WTC11 (cell line): ENCODE measurements around the gene ADAM19. TPM values are rescaled to one million over a fixed set of nuclear protein-coding genes. Genes with fewer than 3 reads are reported as not detected.

ENCODE experiments used
- ATAC-seq: fragments of 200-7000 bp; cut with Tn5 transposase; 2 replicates; pipeline ENCODE4 v1.10.0; 2021; ENCODE audit warnings: mild to moderate bottlenecking, moderate library complexity
- CTCF ChIA-PET: fragments of 300-600 bp; sonication (Branson Sonifier 250); formaldehyde crosslinking; loops from one replicate; lab custom pipeline; 2021; ENCODE audit warnings: antibody characterized with exemption; lab: Charles Lee
- POLR2A ChIA-PET: fragments of 350-600 bp; sonication (Branson Sonifier 250); formaldehyde crosslinking; loops from one replicate; lab custom pipeline; 2021; ENCODE audit warnings: antibody characterized with exemption; lab: Charles Lee
- DNase-seq: peaks from one replicate; pipeline ENCODE4 v3.0.0; 2021; ENCODE audit warnings: low spot score
- H3K27ac Mint-ChIP-seq: 2 replicates; pipeline ENCODE4 v1.8.0; 2021; ENCODE audit warnings: mixed read lengths
- H3K27me3 Mint-ChIP-seq: 2 replicates; pipeline ENCODE4 v1.8.0; 2021; ENCODE audit warnings: low read depth, mild to moderate bottlenecking, moderate library complexity, mixed read lengths
- H3K36me3 Mint-ChIP-seq: 2 replicates; pipeline ENCODE4 v1.8.0; 2021; ENCODE audit warnings: mixed read lengths
- H3K4me1 Mint-ChIP-seq: 2 replicates; pipeline ENCODE4 v1.8.0; 2022; ENCODE audit warnings: mixed read lengths
- H3K4me3 Mint-ChIP-seq: 2 replicates; pipeline ENCODE4 v1.8.0; 2021; ENCODE audit warnings: mild to moderate bottlenecking, moderate library complexity, mixed read lengths
- H3K9me3 Mint-ChIP-seq: 2 replicates; pipeline ENCODE4 v1.8.0; 2021; ENCODE audit warnings: mixed read lengths
- ELF4 ChIP-seq: sonication (generic); formaldehyde crosslinking; IDR thresholded peaks from 2 replicates; pipeline ENCODE4 v1.8.1; 2022; ENCODE audit warnings: low read depth, mild to moderate bottlenecking, moderate library complexity, missing genetic modification reagents
- FOXJ3 ChIP-seq: sonication (generic); formaldehyde crosslinking; IDR thresholded peaks from 2 replicates; pipeline ENCODE4 v1.9.0; 2021; ENCODE audit warnings: missing genetic modification reagents, mild to moderate bottlenecking, borderline replicate concordance
- GTF2I ChIP-seq: fragments of 250-450 bp; sonication (Bioruptor Pico); conservative IDR thresholded peaks from 2 replicates; pipeline ENCODE4 v1.4.0; 2021; ENCODE audit warnings: mild to moderate bottlenecking
- HMGA2 ChIP-seq: fragments of 250-450 bp; sonication (Bioruptor Pico); IDR thresholded peaks from 2 replicates; pipeline ENCODE4 v1.4.0; 2021; ENCODE audit warnings: mild to moderate bottlenecking, moderate library complexity
- IRF2 ChIP-seq: sonication (generic); formaldehyde crosslinking; IDR thresholded peaks from 2 replicates; pipeline ENCODE4 v1.8.0; 2022; ENCODE audit warnings: low read depth, missing genetic modification reagents, borderline replicate concordance
- KAT7 ChIP-seq: sonication (generic); formaldehyde crosslinking; IDR thresholded peaks from 2 replicates; pipeline ENCODE4 v1.8.1; 2023; ENCODE audit warnings: missing genetic modification reagents, mild to moderate bottlenecking, borderline replicate concordance
- NFE2L1 ChIP-seq: sonication (generic); formaldehyde crosslinking; IDR thresholded peaks from 2 replicates; pipeline ENCODE4 v1.8.1; 2023; ENCODE audit warnings: missing genetic modification reagents
- NFYB ChIP-seq: sonication (generic); formaldehyde crosslinking; conservative IDR thresholded peaks from 2 replicates; pipeline ENCODE4 v1.8.0; 2022; ENCODE audit warnings: low read depth, missing genetic modification reagents
- NR1H2 ChIP-seq: sonication (generic); formaldehyde crosslinking; IDR thresholded peaks from 2 replicates; pipeline ENCODE4 v1.9.0; 2021; ENCODE audit warnings: mild to moderate bottlenecking, moderate library complexity, missing genetic modification reagents
- NR3C1 ChIP-seq: sonication (generic); formaldehyde crosslinking; conservative IDR thresholded peaks from 2 replicates; pipeline ENCODE4 v1.8.1; 2023; ENCODE audit warnings: low read depth, mild to moderate bottlenecking, missing genetic modification reagents
- SMAD3 ChIP-seq: sonication (generic); formaldehyde crosslinking; IDR thresholded peaks from 2 replicates; pipeline ENCODE4 v1.8.0; 2022; ENCODE audit warnings: missing genetic modification reagents, mild to moderate bottlenecking, borderline replicate concordance
- SP1 ChIP-seq: sonication (generic); formaldehyde crosslinking; conservative IDR thresholded peaks from 2 replicates; pipeline ENCODE4 v1.8.1; 2022; ENCODE audit warnings: missing genetic modification reagents
- TCF7 ChIP-seq: sonication (generic); formaldehyde crosslinking; IDR thresholded peaks from 2 replicates; pipeline ENCODE4 v1.8.0; 2022; ENCODE audit warnings: mild to moderate bottlenecking, low read depth, missing genetic modification reagents, moderate library complexity
- TEAD1 ChIP-seq: sonication (generic); formaldehyde crosslinking; IDR thresholded peaks from 2 replicates; pipeline ENCODE4 v1.8.0; 2022; ENCODE audit warnings: mild to moderate bottlenecking, missing genetic modification reagents
- TEAD4 ChIP-seq: sonication (generic); formaldehyde crosslinking; IDR thresholded peaks from 2 replicates; pipeline ENCODE4 v1.8.0; 2022; ENCODE audit warnings: mild to moderate bottlenecking, missing genetic modification reagents
- ZNF232 ChIP-seq: sonication (generic); formaldehyde crosslinking; IDR thresholded peaks from 2 replicates; pipeline ENCODE4 v1.8.0; 2022; ENCODE audit warnings: mild to moderate bottlenecking, missing genetic modification reagents
- total RNA-seq: library from RNA; stranded (reverse); gene quantifications from 3 replicates; pipeline ENCODE4 v1.2.3, GENCODE V29; 2021
- TF ChIP-seq, protein P1 (sequence below): sonication (generic); formaldehyde crosslinking; IDR thresholded peaks from 2 replicates; pipeline ENCODE4 v1.8.0; 2022; ENCODE audit warnings: mild to moderate bottlenecking, missing genetic modification reagents
- TF ChIP-seq, protein P2 (sequence below): sonication (generic); formaldehyde crosslinking; IDR thresholded peaks from 2 replicates; pipeline ENCODE4 v1.8.1; 2023; ENCODE audit warnings: mild to moderate bottlenecking, missing genetic modification reagents
- TF ChIP-seq, protein P3 (sequence below): fragments of 250-450 bp; sonication (Bioruptor Pico); IDR thresholded peaks from 2 replicates; pipeline ENCODE4 v1.9.0; 2021; ENCODE audit warnings: mild to moderate bottlenecking, borderline replicate concordance
- TF ChIP-seq, protein P4 (sequence below): sonication (generic); formaldehyde crosslinking; IDR thresholded peaks from 2 replicates; pipeline ENCODE4 v1.8.0; 2022; ENCODE audit warnings: missing genetic modification reagents
- TF ChIP-seq, protein P5 (sequence below): fragments of 250-450 bp; sonication (Bioruptor Pico); IDR thresholded peaks from 2 replicates; pipeline ENCODE4 v2.1.2; 2022; ENCODE audit warnings: mild to moderate bottlenecking, moderate library complexity
- TF ChIP-seq, protein P6 (sequence below): sonication (generic); formaldehyde crosslinking; IDR thresholded peaks from 2 replicates; pipeline ENCODE4 v1.8.1; 2022; ENCODE audit warnings: mild to moderate bottlenecking, moderate library complexity, missing genetic modification reagents

ADAM19 gene
- total RNA-seq, 1 experiment from 2014 or later = 28.6 TPM

DNA sequence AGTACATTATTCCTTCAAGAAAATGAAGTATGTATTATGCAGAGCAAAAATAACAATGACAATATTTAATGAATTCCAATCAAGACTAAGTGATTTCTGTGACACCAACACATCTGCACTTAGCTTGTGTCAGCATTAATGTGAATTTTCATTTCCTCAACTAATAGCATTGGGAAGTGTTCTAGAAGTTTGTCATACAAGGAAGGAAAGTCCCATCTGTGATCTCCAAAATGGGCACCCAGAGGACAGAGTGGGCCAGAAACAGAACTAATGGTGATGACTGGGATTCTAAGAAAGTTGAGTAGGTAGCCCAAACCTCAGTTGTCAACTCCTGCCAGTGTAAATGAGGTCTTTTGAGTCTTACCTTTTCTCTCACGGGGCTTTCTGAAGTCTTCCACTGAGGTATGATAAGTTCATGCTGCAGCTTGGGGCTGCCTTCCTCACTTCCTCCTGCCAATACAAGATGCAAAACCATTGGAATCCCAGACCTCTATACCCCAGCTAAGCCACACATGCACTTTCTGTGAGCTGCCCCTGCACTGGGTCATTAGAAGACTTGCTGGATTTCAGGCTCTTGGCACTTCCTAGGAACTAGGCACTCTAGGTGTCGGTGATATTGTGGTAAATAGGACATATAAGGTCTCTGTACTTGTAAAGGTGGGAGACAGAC, 4.9 kb downstream of the ADAM19 start:
- DNase-seq (no peak), ATAC-seq (no peak)
- H3K4me1 Mint-ChIP-seq = peaks cover 25% of the 10 kb centered on the region
- no peaks in the 10 kb centered on the region; the same call in 1 of the 2 replicates for H3K9me3 Mint-ChIP-seq
- ChIA-PET POLR2A (no interaction called here), CTCF (interaction anchor here (1.2 kb wide), 1 partner anchor 172 kb away, joined by 3 read pairs; the partner anchor contains the start of gene LSM11)
- peaks cover 5% of the 10 kb centered on the region for H3K36me3 Mint-ChIP-seq
- no peak for TF ChIP-seq SMAD3 (CRISPR knock-in tag)
- TF ChIP-seq TEAD4 (CRISPR knock-in tag) = no peak
- TF ChIP-seq, protein P1, sequence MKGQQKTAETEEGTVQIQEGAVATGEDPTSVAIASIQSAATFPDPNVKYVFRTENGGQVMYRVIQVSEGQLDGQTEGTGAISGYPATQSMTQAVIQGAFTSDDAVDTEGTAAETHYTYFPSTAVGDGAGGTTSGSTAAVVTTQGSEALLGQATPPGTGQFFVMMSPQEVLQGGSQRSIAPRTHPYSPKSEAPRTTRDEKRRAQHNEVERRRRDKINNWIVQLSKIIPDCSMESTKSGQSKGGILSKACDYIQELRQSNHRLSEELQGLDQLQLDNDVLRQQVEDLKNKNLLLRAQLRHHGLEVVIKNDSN (CRISPR knock-in tag) = no peak
- no peak for TF ChIP-seq ZNF232 (CRISPR knock-in tag)
- TF ChIP-seq, protein P2, sequence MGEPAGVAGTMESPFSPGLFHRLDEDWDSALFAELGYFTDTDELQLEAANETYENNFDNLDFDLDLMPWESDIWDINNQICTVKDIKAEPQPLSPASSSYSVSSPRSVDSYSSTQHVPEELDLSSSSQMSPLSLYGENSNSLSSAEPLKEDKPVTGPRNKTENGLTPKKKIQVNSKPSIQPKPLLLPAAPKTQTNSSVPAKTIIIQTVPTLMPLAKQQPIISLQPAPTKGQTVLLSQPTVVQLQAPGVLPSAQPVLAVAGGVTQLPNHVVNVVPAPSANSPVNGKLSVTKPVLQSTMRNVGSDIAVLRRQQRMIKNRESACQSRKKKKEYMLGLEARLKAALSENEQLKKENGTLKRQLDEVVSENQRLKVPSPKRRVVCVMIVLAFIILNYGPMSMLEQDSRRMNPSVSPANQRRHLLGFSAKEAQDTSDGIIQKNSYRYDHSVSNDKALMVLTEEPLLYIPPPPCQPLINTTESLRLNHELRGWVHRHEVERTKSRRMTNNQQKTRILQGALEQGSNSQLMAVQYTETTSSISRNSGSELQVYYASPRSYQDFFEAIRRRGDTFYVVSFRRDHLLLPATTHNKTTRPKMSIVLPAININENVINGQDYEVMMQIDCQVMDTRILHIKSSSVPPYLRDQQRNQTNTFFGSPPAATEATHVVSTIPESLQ (CRISPR knock-in tag) = no peak
- TF ChIP-seq FOXJ3 (CRISPR knock-in tag) = no peak
- TF ChIP-seq GTF2I (CRISPR knock-in tag) = no peak
- no peak for TF ChIP-seq SP1 (CRISPR knock-in tag)
- no peak for TF ChIP-seq IRF2 (CRISPR knock-in tag)
- TF ChIP-seq NR3C1 (CRISPR knock-in tag) = no peak
- peak overlapping the region; percentile 10; the same call in 1 of the 2 replicates for H3K27ac Mint-ChIP-seq
- peaks cover 14% of the 10 kb centered on the region for H3K27me3 Mint-ChIP-seq
- H3K4me3 Mint-ChIP-seq = no peak overlapping the region

DNA sequence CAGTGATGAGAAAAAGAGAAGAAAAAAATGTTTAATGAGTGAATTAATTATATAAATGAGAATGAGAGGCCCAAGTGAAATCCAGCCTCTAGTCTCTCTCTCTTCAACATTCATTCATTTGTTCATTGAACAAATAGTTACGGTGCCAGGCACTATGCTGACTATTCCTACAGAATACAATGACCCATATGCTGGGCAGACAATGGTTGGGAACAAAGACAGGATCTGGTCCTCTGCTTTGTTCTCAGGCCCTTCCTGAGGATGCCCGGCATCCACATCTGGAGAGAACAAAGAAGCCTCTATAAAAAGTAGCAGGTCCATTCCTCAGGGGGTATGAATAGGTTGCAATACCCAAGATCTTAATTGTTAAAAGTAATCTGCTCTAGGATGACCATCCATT, 6.9 kb downstream of the ADAM19 start:
- no peaks in the 10 kb centered on the region; the same call in 1 of the 2 replicates for H3K9me3 Mint-ChIP-seq
- no peak overlapping the region for H3K27ac Mint-ChIP-seq
- no peak for DNase-seq
- no peak overlapping the region for H3K4me3 Mint-ChIP-seq
- H3K4me1 Mint-ChIP-seq = peaks cover 25% of the 10 kb centered on the region
- ChIA-PET CTCF (interaction anchor here (0.5 to 2.4 kb wide), 3 partner anchors 128 to 214 kb away, joined by 3 to 4 read pairs (median 3); no protein-coding TSS in a partner anchor), POLR2A (no interaction called here)
- no peaks in the 10 kb centered on the region; the same call in 1 of the 2 replicates for H3K27me3 Mint-ChIP-seq
- H3K36me3 Mint-ChIP-seq = peaks cover 5% of the 10 kb centered on the region
- ATAC-seq = no peak
- TF ChIP-seq, protein P3, sequence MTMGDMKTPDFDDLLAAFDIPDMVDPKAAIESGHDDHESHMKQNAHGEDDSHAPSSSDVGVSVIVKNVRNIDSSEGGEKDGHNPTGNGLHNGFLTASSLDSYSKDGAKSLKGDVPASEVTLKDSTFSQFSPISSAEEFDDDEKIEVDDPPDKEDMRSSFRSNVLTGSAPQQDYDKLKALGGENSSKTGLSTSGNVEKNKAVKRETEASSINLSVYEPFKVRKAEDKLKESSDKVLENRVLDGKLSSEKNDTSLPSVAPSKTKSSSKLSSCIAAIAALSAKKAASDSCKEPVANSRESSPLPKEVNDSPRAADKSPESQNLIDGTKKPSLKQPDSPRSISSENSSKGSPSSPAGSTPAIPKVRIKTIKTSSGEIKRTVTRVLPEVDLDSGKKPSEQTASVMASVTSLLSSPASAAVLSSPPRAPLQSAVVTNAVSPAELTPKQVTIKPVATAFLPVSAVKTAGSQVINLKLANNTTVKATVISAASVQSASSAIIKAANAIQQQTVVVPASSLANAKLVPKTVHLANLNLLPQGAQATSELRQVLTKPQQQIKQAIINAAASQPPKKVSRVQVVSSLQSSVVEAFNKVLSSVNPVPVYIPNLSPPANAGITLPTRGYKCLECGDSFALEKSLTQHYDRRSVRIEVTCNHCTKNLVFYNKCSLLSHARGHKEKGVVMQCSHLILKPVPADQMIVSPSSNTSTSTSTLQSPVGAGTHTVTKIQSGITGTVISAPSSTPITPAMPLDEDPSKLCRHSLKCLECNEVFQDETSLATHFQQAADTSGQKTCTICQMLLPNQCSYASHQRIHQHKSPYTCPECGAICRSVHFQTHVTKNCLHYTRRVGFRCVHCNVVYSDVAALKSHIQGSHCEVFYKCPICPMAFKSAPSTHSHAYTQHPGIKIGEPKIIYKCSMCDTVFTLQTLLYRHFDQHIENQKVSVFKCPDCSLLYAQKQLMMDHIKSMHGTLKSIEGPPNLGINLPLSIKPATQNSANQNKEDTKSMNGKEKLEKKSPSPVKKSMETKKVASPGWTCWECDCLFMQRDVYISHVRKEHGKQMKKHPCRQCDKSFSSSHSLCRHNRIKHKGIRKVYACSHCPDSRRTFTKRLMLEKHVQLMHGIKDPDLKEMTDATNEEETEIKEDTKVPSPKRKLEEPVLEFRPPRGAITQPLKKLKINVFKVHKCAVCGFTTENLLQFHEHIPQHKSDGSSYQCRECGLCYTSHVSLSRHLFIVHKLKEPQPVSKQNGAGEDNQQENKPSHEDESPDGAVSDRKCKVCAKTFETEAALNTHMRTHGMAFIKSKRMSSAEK (CRISPR knock-in tag) = no peak
- TF ChIP-seq, protein P4, sequence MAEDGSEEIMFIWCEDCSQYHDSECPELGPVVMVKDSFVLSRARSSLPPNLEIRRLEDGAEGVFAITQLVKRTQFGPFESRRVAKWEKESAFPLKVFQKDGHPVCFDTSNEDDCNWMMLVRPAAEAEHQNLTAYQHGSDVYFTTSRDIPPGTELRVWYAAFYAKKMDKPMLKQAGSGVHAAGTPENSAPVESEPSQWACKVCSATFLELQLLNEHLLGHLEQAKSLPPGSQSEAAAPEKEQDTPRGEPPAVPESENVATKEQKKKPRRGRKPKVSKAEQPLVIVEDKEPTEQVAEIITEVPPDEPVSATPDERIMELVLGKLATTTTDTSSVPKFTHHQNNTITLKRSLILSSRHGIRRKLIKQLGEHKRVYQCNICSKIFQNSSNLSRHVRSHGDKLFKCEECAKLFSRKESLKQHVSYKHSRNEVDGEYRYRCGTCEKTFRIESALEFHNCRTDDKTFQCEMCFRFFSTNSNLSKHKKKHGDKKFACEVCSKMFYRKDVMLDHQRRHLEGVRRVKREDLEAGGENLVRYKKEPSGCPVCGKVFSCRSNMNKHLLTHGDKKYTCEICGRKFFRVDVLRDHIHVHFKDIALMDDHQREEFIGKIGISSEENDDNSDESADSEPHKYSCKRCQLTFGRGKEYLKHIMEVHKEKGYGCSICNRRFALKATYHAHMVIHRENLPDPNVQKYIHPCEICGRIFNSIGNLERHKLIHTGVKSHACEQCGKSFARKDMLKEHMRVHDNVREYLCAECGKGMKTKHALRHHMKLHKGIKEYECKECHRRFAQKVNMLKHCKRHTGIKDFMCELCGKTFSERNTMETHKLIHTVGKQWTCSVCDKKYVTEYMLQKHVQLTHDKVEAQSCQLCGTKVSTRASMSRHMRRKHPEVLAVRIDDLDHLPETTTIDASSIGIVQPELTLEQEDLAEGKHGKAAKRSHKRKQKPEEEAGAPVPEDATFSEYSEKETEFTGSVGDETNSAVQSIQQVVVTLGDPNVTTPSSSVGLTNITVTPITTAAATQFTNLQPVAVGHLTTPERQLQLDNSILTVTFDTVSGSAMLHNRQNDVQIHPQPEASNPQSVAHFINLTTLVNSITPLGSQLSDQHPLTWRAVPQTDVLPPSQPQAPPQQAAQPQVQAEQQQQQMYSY (CRISPR knock-in tag) = no peak
- TF ChIP-seq HMGA2 (CRISPR knock-in tag) = no peak
- no peak for TF ChIP-seq TEAD1 (CRISPR knock-in tag)
- no peak for TF ChIP-seq TCF7 (CRISPR knock-in tag)
- no peak for TF ChIP-seq NR1H2 (CRISPR knock-in tag)
- TF ChIP-seq, protein P5, sequence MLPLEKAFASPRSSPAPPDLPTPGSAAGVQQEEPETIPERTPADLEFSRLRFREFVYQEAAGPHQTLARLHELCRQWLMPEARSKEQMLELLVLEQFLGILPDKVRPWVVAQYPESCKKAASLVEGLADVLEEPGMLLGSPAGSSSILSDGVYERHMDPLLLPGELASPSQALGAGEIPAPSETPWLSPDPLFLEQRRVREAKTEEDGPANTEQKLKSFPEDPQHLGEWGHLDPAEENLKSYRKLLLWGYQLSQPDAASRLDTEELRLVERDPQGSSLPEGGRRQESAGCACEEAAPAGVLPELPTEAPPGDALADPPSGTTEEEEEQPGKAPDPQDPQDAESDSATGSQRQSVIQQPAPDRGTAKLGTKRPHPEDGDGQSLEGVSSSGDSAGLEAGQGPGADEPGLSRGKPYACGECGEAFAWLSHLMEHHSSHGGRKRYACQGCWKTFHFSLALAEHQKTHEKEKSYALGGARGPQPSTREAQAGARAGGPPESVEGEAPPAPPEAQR (CRISPR knock-in tag) = no peak
- TF ChIP-seq NFE2L1 (CRISPR knock-in tag) = no peak
- no peak for TF ChIP-seq KAT7 (CRISPR knock-in tag)
- no peak for TF ChIP-seq NR3C1 (CRISPR knock-in tag)
- no peak for TF ChIP-seq NFYB
- no peak for TF ChIP-seq ELF4 (CRISPR knock-in tag)
- TF ChIP-seq, protein P6, sequence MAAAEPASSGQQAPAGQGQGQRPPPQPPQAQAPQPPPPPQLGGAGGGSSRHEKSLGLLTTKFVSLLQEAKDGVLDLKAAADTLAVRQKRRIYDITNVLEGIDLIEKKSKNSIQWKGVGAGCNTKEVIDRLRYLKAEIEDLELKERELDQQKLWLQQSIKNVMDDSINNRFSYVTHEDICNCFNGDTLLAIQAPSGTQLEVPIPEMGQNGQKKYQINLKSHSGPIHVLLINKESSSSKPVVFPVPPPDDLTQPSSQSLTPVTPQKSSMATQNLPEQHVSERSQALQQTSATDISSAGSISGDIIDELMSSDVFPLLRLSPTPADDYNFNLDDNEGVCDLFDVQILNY (CRISPR knock-in tag) = no peak
